GM21423 (cell line): ENCODE measurements around the gene CAMK4.

Experiments
- ATAC-seq: cut with Tn5 transposase; IDR thresholded peaks from one replicate; pipeline ENCODE4 v1.9.1; 2021; ENCODE audit warnings: mild to moderate bottlenecking, moderate library complexity; ENCODE audit not compliant: unreplicated experiment

CAMK4 gene

GRCh38 chr5:111228520-111229220 lies 4.5 kb downstream of the CAMK4 start:
- ATAC-seq = no peak

GRCh38 chr5:111229221-111229835 lies 5.1 kb downstream of the CAMK4 start:
- ATAC-seq = no peak

- peak; percentile 34 for ATAC-seq
Observed at GRCh38 chr5:111229871-111230810, 6.0 kb downstream of the CAMK4 start.

GRCh38 chr5:111231119-111231518 lies 6.9 kb downstream of the CAMK4 start:
- no peak for ATAC-seq

- no peak for ATAC-seq
Observed at GRCh38 chr5:111232311-111233051, 8.3 kb downstream of the CAMK4 start.

- no peak for ATAC-seq
Observed at GRCh38 chr5:111233052-111233374, 8.8 kb downstream of the CAMK4 start.

GRCh38 chr5:111234125-111234524 lies 9.9 kb downstream of the CAMK4 start:
- ATAC-seq = no peak

GRCh38 chr5:111235635-111236034 lies 11.5 kb downstream of the CAMK4 start:
- no peak for ATAC-seq

GRCh38 chr5:111236348-111236747 lies 12.2 kb downstream of the CAMK4 start:
- ATAC-seq = no peak

- ATAC-seq = no peak
Observed at GRCh38 chr5:111236995-111237394, 12.8 kb downstream of the CAMK4 start.

GRCh38 chr5:111237470-111237869 lies 13.3 kb downstream of the CAMK4 start:
- no peak for ATAC-seq

GRCh38 chr5:111238431-111239225 lies 14.4 kb downstream of the CAMK4 start:
- ATAC-seq = no peak

- ATAC-seq = no peak
Observed at GRCh38 chr5:111241696-111242095, 17.5 kb downstream of the CAMK4 start.

GRCh38 chr5:111242606-111243005 lies 18.4 kb downstream of the CAMK4 start:
- no peak for ATAC-seq

- no peak for ATAC-seq
Observed at GRCh38 chr5:111243318-111243717, 19.1 kb downstream of the CAMK4 start.

GRCh38 chr5:111245654-111246053 lies 21.5 kb downstream of the CAMK4 start:
- ATAC-seq = no peak

GRCh38 chr5:111246459-111246858 lies 22.3 kb downstream of the CAMK4 start:
- no peak for ATAC-seq

GRCh38 chr5:111248571-111248970 lies 24.4 kb downstream of the CAMK4 start:
- no peak for ATAC-seq

GRCh38 chr5:111251921-111252320 lies 27.7 kb downstream of the CAMK4 start:
- no peak for ATAC-seq
